PC-9 (cell line): ENCODE results near the gene SEMA5A. TPM values are rescaled to one million over a fixed set of nuclear protein-coding genes. Genes with fewer than 3 reads are reported as not detected.

ENCODE experiments used
- BruUV-seq: library from RNA; stranded (reverse); fragments of 400-500 nt; replicated peaks from 2 replicates; lab custom pipeline; 2021; lab: Mats Ljungman, UMichigan
- CTCF ChIA-PET: fragments of 300-600 bp; sonication (Branson Sonifier 250); formaldehyde crosslinking; loops from one replicate; lab custom pipeline; 2022; ENCODE audit warnings: antibody characterized with exemption; lab: Charles Lee
- POLR2A ChIA-PET: fragments of 300-600 bp; sonication (Branson Sonifier 250); formaldehyde crosslinking; loops from one replicate; lab custom pipeline; 2022; ENCODE audit warnings: antibody characterized with exemption; ENCODE audit not compliant: unreplicated experiment; lab: Charles Lee
- DNase-seq, 2 experiments: peaks; one replicate each; pipeline versions ENCODE4 v3.0.0 to v3.0.0-alpha.2; 2015 to 2022; ENCODE audit warnings: mixed read lengths in 1 of 2
- H2AFZ ChIP-seq: fragments of 200-600 bp; sonication (generic); 2 replicates; pipeline ENCODE4 v1.8.1; 2017; ENCODE audit warnings: antibody characterized with exemption
- H3F3A ChIP-seq: fragments of 200-600 bp; sonication (generic); 2 replicates; pipeline ENCODE4 v1.8.1; 2017; ENCODE audit warnings: antibody characterized with exemption, mild to moderate bottlenecking, low read depth; ENCODE audit not compliant: insufficient read depth
- H3K27ac ChIP-seq: fragments of 200-600 bp; sonication (generic); 2 replicates; pipeline ENCODE4 v1.6.1; 2016; ENCODE audit warnings: mixed run types
- H3K27me3 ChIP-seq: fragments of 200-600 bp; sonication (generic); 2 replicates; pipeline ENCODE4 v1.6.1; 2016; ENCODE audit warnings: low read depth, mixed run types; ENCODE audit not compliant: insufficient read depth
- H3K36me3 ChIP-seq: fragments of 200-600 bp; sonication (generic); 2 replicates; pipeline ENCODE4 v1.6.1; 2016; ENCODE audit warnings: low read depth, mixed run types
- H3K4me1 ChIP-seq: fragments of 200-600 bp; sonication (generic); replicated peaks from 2 replicates; pipeline ENCODE4 v1.6.1; 2016; ENCODE audit warnings: mixed run types; ENCODE audit not compliant: insufficient read depth
- H3K4me2 ChIP-seq: fragments of 200-600 bp; sonication (generic); 2 replicates; pipeline ENCODE4 v1.6.1; 2017; ENCODE audit warnings: mixed run types
- H3K4me3 ChIP-seq: fragments of 200-600 bp; sonication (generic); 2 replicates; pipeline ENCODE4 v1.6.1; 2016; ENCODE audit warnings: mixed run types
- H3K79me2 ChIP-seq: fragments of 200-600 bp; sonication (generic); 2 replicates; pipeline ENCODE4 v1.6.1; 2017; ENCODE audit warnings: low read depth, mixed run types
- H3K9me2 ChIP-seq: fragments of 200-600 bp; sonication (generic); 2 replicates; pipeline ENCODE4 v1.8.1; 2017; ENCODE audit warnings: mild to moderate bottlenecking; ENCODE audit not compliant: insufficient read depth
- H3K9me3 ChIP-seq: fragments of 200-600 bp; sonication (generic); 2 replicates; pipeline ENCODE4 v1.8.1; 2016; ENCODE audit warnings: low read depth; ENCODE audit not compliant: insufficient read depth
- H4K20me1 ChIP-seq: fragments of 200-600 bp; sonication (generic); 2 replicates; pipeline ENCODE4 v1.8.1; 2017; ENCODE audit not compliant: insufficient read depth
- CTCF ChIP-seq: fragments of 200-600 bp; sonication (generic); conservative IDR thresholded peaks from 2 replicates; pipeline ENCODE4 v1.6.1; 2017; ENCODE audit warnings: mixed run types, antibody characterized with exemption, mild to moderate bottlenecking, moderate library complexity
- EZH2 ChIP-seq: fragments of 200-600 bp; sonication (generic); IDR thresholded peaks from 2 replicates; pipeline ENCODE4 v1.8.0; 2017; ENCODE audit warnings: antibody characterized with exemption, low read depth
- intact Hi-C: fragments of 100-400 bp; cut with micrococcal nuclease; formaldehyde crosslinking; loops from one replicate; pipeline ENCODE4 v1.10.0; 2022; ENCODE audit not compliant: unreplicated experiment
- total RNA-seq: library from RNA; stranded (reverse); gene quantifications from 2 replicates; pipeline ENCODE4 v1.2.3, GENCODE V29; 2021

SEMA5A gene
- total RNA-seq, 1 experiment from 2014 or later, result not detected

DNA sequence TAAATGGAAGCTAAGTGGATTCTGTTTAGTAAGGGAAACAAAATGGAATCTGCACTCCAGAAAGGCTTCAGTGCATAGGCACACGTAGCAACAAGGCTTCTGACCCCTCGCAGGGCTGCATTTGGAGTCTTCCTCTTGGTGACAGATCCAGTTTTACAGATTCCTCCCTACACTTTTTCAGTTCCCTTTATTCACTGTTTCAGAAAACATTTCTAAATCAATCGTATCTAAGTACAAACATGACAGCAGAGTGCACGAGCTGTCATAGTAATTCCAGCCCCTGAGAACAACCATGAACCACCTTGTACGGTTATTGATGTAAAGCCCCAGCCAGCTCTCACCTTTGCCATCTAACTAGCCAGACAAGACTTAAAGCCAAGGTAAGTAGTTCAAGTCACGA, 491.6 kb downstream of the SEMA5A start:
- Histone ChIP-seq H3K4me1 (peaks cover 6% of the 10 kb centered on the region), H3K4me3 (no peak overlapping the region), H2AFZ (no peak overlapping the region), H3K36me3 (no peaks in the 10 kb centered on the region), H4K20me1 (no peaks in the 10 kb centered on the region), H3F3A (no peaks in the 10 kb centered on the region), H3K9me3 (no peaks in the 10 kb centered on the region), H3K27ac (no peak overlapping the region), H3K79me2 (no peaks in the 10 kb centered on the region), H3K9me2 (no peaks in the 10 kb centered on the region), H3K4me2 (no peak overlapping the region), H3K27me3 (no peaks in the 10 kb centered on the region)
- CTCF ChIA-PET, result no interaction called here
- POLR2A ChIA-PET, result no interaction called here
- BruUV-seq, result no TSS peak
- no peak for TF ChIP-seq CTCF
- no peak for TF ChIP-seq EZH2
- intact Hi-C loops, result no loop called here
- DNase-seq, result no peak

- Histone ChIP-seq H3K27ac (no peak overlapping the region), H3K36me3 (no peaks in the 10 kb centered on the region), H3F3A (peaks cover 10% of the 10 kb centered on the region), H3K4me1 (peaks cover 13% of the 10 kb centered on the region), H3K9me3 (no peaks in the 10 kb centered on the region), H3K9me2 (no peaks in the 10 kb centered on the region), H3K4me2 (no peak overlapping the region), H2AFZ (no peak overlapping the region), H3K79me2 (no peaks in the 10 kb centered on the region), H3K27me3 (no peaks in the 10 kb centered on the region), H4K20me1 (no peaks in the 10 kb centered on the region), H3K4me3 (no peak overlapping the region)
- TF ChIP-seq EZH2, result no peak
- no peak for TF ChIP-seq CTCF
- intact Hi-C loops, result no loop called here
- no peak for DNase-seq
- BruUV-seq, result no TSS peak
- POLR2A ChIA-PET, result interaction anchor here (0.6 kb wide), 1 partner anchor 1202 kb away, joined by 4 read pairs; no protein-coding TSS in a partner anchor
- CTCF ChIA-PET, result no interaction called here
Observed at GRCh38 chr5:9052421-9052820, 493.5 kb downstream of the SEMA5A start.

DNA sequence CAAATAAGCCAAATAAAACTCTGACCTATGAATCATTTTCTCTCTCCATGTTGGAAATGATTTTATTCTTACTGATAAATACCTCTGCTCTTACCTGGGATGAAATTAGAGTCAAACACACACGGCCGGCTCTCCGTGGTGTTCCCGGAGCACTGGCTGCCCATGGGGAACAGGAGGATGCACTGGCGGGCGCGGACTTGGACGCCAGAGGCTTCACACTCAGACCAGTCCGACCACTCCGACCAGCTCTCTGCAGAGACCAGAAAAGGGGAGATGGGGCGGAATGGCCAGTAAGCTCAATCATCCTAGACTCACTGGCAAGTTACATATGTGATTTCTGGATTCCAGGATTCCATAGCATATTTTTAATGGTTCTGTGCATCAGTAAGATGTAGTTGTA, 494.1 kb downstream of the SEMA5A start:
- ChIA-PET POLR2A (no interaction called here), CTCF (no interaction called here)
- H3K4me3 ChIP-seq, result no peak overlapping the region
- no peak overlapping the region for H2AFZ ChIP-seq
- H4K20me1 ChIP-seq, result no peaks in the 10 kb centered on the region
- no peaks in the 10 kb centered on the region for H3K9me2 ChIP-seq
- H3K9me3 ChIP-seq, result no peaks in the 10 kb centered on the region
- no peak overlapping the region for H3K27ac ChIP-seq
- peaks cover 17% of the 10 kb centered on the region for H3F3A ChIP-seq
- H3K27me3 ChIP-seq, result no peaks in the 10 kb centered on the region
- H3K4me1 ChIP-seq, result peaks cover 19% of the 10 kb centered on the region
- intact Hi-C loops, result no loop called here
- no peak overlapping the region for H3K4me2 ChIP-seq
- no peak for DNase-seq
- H3K36me3 ChIP-seq, result no peaks in the 10 kb centered on the region
- no TSS peak for BruUV-seq
- TF ChIP-seq CTCF (no peak), EZH2 (no peak)
- H3K79me2 ChIP-seq, result no peaks in the 10 kb centered on the region
